Bronchial epithelial cell (primary cell): Measurements from ENCODE around the gene PREX1. TPM values are rescaled to one million over a fixed set of nuclear protein-coding genes. Genes with fewer than 3 reads are reported as not detected.

Source experiments
- DNase-seq: peaks from one replicate; pipeline ENCODE4 v3.0.0-alpha.2; 2010; ENCODE audit warnings: low read depth
- FAIRE-seq: peaks from 2 replicates; lab custom pipeline; 2011; peaks lifted over from hg19 to GRCh38; lab: Jason Lieb, UNC
- H3K27me3 ChIP-seq: 2 replicates; pipeline ENCODE4 v1.5.1; 2011; ENCODE audit warnings: low read length; ENCODE audit not compliant: control insufficient read depth, insufficient read depth
- H3K36me3 ChIP-seq: 2 replicates; pipeline ENCODE4 v1.5.1; 2011; ENCODE audit warnings: low read length; ENCODE audit not compliant: control insufficient read depth, insufficient read depth
- H3K4me3 ChIP-seq: 2 replicates; pipeline ENCODE4 v1.5.1; 2011; ENCODE audit warnings: mild to moderate bottlenecking, low read depth, low read length, control low read depth
- total RNA-seq: library from RNA; depleted of rRNA; stranded (reverse); fragments of >200 nt; gene quantifications from 2 replicates; pipeline ENCODE4 v1.2.1, GENCODE V29; 2014
- TF ChIP-seq, protein P1 (sequence below): IDR thresholded peaks from 2 replicates; pipeline ENCODE4 v1.5.1; 2011; ENCODE audit warnings: mild to moderate bottlenecking, moderate library complexity, low read length, control low read depth, inconsistent platforms; ENCODE audit not compliant: insufficient read depth, severe bottlenecking

The PREX1 gene
- total RNA-seq, 1 donor from 2014 or later, result under 0.01 TPM

DNA sequence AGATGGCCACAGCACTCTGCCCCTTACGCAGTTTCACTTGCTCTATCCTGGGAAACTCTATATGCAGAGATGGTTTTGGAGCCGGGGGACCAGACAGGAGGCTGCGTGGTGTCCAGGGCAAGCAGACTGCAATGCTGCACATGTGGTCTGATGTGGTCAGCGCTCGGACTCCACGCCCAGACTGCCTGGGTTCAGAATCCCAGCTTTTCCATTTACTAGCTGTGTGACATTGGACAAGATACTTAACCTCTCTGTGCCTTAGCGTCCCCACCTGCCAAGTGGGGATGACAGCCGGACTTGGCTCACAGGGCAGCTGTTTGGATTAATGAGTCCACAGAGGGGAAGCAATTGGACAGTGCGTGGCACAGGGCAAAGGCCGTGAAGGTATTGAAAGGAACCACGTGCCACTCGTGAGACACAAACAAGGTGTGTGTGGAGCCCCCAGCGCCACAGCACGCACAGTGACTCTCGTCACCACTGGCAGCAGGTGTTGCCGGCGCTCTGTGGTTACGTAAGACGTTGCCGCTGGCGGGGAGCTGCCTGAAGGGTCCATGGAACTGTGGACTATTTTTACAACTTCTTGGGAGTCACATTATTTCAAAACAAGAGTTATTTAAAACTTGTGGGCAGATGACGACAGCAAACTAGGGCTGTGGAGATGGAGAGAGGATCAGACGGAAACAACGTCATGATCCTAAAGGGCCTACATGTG, 201.4 kb downstream of the PREX1 start:
- no peaks in the 10 kb centered on the region for H3K27me3 ChIP-seq
- DNase-seq (no peak), FAIRE-seq (no peak)
- TF ChIP-seq, protein P1, sequence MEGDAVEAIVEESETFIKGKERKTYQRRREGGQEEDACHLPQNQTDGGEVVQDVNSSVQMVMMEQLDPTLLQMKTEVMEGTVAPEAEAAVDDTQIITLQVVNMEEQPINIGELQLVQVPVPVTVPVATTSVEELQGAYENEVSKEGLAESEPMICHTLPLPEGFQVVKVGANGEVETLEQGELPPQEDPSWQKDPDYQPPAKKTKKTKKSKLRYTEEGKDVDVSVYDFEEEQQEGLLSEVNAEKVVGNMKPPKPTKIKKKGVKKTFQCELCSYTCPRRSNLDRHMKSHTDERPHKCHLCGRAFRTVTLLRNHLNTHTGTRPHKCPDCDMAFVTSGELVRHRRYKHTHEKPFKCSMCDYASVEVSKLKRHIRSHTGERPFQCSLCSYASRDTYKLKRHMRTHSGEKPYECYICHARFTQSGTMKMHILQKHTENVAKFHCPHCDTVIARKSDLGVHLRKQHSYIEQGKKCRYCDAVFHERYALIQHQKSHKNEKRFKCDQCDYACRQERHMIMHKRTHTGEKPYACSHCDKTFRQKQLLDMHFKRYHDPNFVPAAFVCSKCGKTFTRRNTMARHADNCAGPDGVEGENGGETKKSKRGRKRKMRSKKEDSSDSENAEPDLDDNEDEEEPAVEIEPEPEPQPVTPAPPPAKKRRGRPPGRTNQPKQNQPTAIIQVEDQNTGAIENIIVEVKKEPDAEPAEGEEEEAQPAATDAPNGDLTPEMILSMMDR, result no peak
- no peak overlapping the region for H3K4me3 ChIP-seq
- no peaks in the 10 kb centered on the region for H3K36me3 ChIP-seq

DNA sequence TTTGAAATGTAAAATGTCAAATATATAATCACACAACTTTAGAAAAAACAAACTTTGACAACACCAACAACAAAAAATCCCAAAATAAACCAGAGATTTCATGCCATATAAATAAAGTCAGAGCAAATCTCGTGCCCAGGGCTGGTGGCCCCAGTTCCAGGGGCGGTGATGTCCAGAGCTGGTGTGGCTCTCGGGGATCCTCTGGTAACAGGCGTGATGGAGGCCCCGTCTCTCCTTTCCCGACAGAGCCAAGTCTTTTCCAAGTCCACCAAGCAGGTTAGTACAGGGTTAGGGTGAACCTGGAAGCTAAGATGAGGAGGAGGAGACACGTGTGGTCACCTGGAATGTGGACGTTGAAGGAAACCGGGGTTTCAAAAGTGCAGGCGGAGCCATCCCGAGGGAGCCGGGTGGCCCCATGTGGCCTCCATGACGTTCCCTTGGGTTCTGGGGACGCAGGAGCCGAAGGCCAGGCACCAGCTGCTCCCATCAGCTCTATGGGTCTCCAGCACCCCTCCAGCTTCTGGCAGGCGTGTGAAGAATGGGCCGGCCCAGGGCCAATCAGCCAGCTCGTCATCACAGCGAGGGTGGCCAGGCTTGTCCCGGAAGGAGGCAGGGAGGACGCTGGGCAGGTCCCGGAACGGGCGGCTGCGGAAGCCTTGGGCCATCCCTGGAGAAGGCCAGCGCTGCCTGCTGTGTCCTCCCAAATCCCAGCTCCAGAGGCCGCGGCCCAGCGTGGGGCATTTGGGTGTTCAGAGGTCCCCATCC, 202.5 kb downstream of the PREX1 start:
- TF ChIP-seq, protein P1, result no peak
- no peak for FAIRE-seq

DNA sequence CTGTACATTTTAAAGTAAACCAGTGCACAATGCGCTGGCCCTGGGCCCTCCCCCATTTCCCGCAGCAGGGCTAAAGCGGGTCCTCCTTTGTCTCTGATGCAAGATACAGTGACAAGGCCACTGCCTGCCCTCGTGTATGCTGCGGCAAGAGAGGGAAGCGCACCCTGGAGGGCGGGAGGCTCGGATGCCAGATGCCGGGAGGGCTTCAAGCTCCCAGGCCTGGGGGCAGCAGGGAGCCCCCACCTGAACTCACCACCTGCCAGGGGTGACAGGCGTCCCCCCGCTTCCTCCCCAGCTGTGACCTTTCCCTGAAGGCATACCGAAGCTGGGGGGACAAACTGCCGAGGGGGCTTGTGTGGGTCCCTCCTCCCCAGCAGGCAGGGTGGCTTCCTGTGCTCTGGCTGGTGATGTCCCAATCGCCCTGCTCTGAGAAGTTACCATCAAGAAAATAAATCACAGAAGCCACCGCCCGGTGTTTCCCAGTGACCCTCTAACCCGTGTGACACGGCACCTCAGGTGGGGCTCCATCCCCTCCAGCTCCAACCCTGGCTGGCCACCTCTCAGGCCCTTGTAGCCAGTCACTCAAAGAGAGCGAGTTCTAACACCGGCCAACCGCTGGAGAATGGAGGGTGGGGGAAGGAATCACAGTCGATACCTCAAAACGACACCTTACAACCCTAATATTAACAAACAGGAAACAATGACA, 203.3 kb downstream of the PREX1 start:
- no peak overlapping the region for H3K4me3 ChIP-seq
- TF ChIP-seq, protein P1, result no peak
- no peak for FAIRE-seq
- no peak for DNase-seq
- no peaks in the 10 kb centered on the region for H3K27me3 ChIP-seq
- no peaks in the 10 kb centered on the region for H3K36me3 ChIP-seq

More for the DNA sequence above, 202.5 kb downstream of the PREX1 start:
- DNase-seq, result no peak
- no peak overlapping the region for H3K4me3 ChIP-seq
- no peaks in the 10 kb centered on the region for H3K27me3 ChIP-seq
- H3K36me3 ChIP-seq, result no peaks in the 10 kb centered on the region

DNA sequence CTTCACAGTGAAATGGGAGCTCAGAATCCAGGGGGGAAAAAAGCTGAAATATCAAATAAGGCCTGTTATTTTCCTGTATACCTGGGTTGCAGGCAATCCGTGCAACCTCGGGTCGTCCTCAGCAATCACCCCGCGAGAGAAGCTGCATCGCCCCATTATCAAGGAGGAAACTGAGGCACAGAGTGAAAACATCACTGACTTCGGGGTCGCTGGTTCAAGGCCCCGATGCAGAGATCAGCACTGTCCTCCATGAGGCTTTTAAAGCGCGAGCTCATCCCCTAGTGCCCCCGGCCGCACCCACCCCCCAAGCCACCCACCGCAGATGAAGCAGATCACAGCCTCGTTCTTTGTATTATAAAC, 203.9 kb downstream of the PREX1 start:
- FAIRE-seq (no peak), DNase-seq (no peak)
- TF ChIP-seq, protein P1, result no peak
- no peak overlapping the region for H3K4me3 ChIP-seq
- no peaks in the 10 kb centered on the region for H3K27me3 ChIP-seq
- no peaks in the 10 kb centered on the region for H3K36me3 ChIP-seq

DNA sequence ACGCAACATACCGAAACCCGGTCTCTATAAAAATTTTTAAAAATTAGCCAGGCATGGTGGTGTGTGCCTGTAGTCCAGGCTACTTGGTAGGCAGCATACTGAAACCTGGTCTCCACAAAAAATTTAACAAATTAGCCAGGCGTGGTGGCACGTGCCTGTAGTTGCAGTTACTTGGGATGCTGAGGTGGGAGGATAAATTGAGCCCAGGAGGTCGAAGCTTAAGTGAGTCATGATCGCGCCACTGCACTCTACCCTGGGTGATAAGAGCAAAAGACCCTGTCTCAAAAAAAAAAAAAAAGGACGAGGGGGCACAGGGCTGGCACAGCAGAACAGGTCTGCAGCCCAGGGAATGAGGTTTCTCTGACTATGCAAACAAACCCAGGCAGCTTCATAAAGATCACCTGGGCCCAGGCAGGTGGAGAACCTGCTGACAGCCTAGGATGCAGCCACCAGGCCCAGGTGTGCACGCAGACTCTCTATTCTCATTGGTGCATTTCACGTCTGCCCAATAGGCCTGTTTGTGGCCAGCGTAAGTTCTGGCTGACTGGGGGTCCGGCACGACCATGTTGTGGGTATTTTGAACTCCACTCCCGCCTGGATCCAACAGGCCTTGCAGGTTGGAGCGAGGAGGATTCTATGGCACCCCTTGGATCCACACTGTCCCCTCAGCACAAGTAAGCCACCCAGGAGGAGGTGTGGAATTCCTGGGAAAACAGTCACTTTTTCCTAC, 204.5 kb downstream of the PREX1 start:
- TF ChIP-seq, protein P1, result no peak
- no peak overlapping the region for H3K4me3 ChIP-seq
- DNase-seq (no peak), FAIRE-seq (no peak)
- H3K27me3 ChIP-seq, result no peaks in the 10 kb centered on the region
- H3K36me3 ChIP-seq, result no peaks in the 10 kb centered on the region
